GM19395 (cell line): ENCODE data around the gene CNDP2.
A peak's percentile ranks its signal among the peaks of the same experiment; 100 is the strongest.

Experiments
- ATAC-seq: cut with Tn5 transposase; IDR thresholded peaks from one replicate; pipeline ENCODE4 v1.9.1; 2021; ENCODE audit warnings: mild to moderate bottlenecking, moderate library complexity; ENCODE audit not compliant: unreplicated experiment

CNDP2 gene

DNA sequence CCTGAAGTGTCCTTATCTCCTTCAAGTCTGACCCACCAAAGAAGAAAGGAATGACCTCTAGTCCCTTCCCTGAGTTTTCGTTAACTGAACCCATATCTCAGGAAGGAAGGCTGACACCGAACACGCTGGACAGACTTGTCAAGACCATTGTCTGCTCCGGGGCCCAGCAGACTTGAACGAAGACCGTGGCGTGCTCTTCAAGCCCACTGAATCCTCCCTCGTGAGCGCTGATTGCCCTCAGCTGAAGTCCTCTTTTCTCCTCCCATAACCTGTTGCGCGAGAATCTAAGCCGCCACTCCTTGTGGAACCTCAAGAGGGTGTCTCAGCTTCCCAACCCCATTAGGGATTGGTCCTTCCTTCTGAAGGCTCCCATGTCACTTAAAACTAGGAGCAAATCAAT, 37.5 kb downstream of the CNDP2 start:
- no peak for ATAC-seq

DNA sequence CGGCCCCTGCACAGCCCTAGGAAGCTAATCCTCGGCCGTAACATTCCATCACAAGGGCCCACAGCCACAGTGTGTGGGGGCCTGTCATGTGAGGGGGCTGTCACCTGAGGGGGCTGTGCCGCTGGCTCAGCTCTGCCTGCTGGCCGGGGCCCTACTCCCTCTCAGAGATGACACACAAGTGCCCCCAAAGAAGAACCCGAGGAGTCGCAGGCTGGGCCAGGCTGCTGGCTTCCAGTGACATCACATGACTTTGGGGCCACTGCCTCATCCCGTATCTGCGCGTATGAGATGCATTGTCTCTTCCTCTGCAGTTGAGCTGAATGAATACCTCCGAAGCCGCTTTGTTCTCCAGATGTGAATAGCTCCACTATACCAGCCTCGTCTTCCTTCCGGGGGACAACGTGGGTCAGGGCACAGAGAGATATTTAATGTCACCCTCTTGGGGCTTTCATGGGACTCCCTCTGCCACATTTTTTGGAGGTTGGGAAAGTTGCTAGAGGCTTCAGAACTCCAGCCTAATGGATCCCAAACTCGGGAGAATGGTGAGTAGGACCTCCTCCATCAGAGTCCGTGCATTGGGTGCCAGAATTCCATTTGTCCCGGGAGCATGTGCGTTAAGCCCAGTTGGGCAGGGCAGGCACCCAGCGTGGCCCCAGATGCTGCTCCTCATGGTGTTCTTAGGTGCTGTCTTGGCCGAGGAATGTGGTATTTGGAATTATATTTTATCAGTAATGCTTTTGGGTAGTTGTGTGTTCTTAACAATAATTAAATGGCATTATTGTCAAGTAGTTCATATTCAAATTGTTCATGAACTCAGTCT, 38.2 kb downstream of the CNDP2 start, which contains the start of gene CNDP1:
Gene CNDP1 (plus strand): TSS at position 351 of the 820 bp plus-strand sequence. CDS start 168 bp downstream, at position 519.
- no peak for ATAC-seq

DNA sequence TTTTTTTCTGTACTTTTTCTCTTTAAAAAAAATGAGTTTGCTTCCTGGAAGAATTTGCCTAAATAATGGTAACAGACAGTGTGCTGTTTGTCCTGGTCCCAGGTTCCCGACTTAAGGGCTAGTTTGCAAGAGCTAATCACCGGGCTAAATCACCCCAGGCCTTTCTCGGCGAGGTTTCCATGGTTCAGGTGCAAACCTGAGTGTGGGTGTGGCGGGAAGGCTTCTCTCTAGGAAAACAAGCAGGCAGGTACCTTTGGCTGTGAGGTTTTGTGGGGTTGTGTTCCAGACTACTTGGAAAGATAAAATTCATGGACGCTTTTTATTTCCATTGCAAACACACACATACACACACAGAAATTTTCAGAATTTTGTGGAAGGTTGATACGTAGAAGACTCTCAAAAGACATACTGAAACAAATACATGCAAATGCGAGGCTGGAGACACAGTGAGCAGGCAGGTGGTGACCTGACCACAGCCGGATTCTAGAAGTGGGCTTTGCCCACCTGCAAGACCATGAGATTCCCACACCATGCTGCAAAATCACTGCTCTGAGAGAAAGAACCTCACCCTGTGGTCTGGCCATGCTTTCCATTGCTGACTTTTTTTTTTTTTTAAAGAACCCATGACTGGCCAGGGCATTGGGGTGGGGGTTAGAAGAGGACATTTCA, 39.0 kb downstream of the CNDP2 start:
- peak; percentile 71 for ATAC-seq

DNA sequence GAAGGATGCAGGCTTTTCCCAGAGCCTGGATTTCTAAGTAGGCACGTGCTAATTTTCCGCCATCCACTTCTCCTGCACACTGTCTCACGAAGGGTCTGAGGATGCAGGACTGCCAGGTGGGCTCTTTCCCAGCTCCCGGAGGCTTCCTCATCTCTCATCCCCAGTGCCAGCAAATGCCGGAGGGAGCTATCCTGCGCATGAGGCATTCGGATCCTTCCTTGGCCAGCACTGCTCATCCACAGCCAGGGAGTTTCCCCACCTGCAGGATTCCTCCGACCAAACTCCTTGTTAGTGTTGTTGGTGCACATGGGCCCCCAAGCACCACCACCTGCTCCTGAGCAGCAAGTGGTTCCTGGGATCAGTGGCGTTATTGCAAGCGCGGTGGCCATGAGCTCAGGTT, 43.1 kb downstream of the CNDP2 start:
- ATAC-seq, result no peak

DNA sequence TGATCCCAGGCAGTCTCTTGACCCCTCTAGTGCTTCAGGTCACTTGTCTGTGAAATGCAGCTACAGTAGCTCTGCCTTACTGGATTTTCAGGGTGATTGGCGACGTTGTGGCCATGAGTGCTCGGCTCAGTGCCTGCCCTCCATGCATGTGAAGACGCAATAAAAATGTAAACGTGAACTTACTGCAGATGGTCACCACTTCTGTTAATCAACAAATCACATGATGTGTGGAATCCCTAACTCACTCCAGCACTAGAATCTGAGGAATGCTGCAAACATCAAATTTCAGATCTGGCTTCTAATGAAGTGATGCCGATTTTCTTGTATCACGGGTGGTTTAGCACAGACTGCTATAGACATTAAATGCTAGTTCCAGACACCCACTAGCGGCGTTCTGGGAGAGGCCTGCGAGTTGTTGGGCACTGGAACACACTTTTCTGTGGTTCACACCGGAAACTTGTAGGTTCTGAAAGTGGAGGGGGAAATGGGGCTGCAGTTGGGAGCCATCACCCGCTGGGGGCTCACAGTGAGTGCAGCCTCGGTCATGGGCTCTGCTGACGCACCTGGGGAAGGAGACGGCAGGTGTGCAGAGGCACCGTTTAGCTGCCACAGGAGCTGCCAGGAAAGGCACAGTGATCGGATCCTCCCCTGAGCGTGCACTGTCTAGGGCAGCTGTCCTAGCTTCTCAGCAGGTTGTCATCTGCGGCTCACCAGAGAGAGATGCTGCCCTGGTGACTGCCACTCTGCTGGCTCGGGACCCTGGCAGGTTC, 44.7 kb downstream of the CNDP2 start:
- ATAC-seq, result no peak

DNA sequence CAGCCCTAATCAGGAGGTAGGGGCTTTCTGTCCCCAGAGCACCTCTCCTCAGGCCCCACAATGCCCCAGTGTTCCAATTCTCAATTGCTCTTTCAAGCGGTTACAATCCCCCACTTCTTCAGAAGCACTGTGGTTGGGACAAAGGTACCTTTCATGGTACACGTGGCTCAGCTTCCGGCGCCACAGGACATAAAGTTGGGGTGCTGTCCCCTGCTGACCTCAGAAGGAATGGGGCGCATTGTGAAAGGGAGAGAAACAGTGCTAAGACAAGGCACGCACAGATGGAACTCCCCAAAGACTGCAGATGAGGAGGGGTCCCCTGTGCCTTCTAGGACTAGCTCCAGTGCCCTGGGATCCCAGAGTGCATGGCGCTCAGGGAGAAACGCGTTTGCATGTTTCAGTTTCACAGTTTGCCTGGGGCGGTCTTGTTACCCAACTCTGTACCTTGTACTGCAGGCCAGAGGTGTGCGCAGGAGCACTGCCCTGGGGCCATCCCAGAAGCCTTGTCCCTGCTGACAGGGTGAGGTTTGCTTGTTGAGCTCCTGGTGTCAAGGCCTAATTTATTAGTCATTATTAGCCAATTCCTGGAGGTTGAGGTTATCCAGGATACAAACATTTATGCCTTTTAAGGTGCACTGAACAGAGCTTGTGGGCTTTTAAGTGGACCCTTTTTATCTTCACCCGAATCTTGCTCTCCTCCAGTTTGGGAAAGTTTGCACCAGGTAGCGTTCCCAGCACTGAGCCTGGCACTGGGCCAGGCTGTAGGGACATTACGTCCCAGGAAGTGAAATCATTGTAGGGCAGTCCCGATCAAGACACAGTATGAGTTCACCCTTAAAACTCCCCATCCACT, 45.8 kb downstream of the CNDP2 start:
- no peak for ATAC-seq

DNA sequence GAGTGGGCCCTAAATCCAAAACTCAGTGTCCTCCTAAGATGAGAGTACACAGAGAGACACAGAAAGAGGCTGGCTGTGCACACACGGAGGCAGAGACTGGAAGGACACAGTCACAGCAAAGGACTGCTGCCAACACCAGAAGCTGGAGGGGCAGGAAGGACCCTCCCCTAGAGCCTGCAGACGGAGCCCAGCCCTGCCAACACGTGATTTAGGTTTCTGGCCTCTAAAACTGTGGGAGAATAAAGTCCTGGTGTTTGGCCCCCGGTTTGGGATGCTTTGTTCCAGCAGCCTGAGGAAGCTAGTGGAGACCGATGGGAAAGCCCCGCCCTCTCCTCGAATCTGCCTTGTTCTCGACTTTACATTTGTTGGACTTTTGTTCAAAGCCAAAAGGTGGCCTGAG, 48.7 kb downstream of the CNDP2 start:
- ATAC-seq, result no peak

DNA sequence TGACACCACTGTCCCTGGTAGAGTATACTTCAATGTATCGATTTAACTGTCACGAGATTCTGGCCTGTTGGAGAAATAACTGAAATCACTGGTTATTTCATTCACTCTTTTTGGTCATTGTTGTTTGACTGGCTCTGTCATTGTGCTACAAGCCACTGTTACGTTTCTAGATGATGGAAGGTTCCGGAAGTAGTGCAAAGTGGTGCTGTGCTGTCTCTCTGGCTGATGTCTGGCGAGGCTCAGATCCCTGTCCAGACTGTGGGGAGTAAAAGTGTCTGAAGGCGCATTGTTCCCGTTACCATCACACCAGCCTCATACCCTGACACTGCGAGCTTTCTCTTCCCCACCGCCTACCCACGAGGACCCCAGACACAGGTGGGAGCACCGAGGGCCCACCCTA, 49.8 kb downstream of the CNDP2 start:
- ATAC-seq, result no peak

DNA sequence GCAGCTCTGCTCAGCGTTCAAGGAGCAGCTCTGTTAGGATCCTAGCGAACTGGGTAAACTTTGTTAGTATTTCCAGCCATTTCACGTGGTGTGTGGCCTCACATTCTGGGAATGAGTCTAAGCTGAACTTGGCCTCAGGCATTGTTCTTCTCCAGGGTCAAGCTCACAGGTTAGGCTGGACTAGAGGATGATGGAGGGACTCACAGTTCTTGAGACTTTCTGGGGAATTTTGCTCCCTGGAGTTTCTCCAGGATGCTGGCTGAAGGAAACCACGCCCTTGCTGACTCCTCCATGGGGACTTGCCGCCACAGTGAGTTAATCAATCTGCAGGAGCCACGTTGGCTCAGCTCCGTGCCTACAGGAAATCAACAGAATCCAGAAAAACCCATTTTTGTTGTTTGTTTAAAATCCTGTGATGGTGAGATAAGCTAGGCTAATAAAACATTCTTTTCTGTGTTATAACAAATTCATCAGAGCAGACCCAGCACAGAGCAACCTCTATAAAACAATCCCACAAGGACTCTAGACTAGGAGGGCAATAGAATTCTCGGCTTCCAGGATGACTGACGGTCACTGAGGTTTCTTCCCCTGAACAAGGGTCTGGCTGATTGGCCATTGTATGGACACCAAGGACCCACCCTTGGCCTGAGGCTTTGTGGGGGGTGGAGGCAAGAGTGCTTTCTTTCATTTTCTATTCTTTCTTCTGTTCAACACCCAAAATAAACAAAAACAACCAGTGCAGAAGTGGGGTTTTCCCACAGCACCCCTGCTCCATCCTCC, 50.8 kb downstream of the CNDP2 start:
- ATAC-seq, result no peak

DNA sequence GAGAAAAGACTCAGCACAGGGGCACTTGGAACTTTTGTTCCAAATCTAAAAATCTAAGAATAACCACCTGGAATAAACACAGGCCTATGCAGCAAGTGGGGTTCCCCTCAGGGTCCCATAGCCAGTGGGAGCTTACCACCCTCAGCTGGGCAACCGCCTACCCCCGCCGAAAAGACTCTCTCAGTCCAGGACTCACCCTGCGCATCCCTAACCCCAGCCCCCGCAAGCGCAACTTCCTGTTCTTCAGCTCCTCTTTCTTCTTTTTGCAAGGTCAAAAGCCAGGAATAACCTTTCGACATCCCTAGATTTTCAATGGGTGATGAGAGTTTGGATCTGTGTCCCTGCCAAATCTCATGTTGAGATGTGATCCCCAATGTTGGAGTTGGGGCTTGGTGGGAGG, 51.7 kb downstream of the CNDP2 start:
- no peak for ATAC-seq

DNA sequence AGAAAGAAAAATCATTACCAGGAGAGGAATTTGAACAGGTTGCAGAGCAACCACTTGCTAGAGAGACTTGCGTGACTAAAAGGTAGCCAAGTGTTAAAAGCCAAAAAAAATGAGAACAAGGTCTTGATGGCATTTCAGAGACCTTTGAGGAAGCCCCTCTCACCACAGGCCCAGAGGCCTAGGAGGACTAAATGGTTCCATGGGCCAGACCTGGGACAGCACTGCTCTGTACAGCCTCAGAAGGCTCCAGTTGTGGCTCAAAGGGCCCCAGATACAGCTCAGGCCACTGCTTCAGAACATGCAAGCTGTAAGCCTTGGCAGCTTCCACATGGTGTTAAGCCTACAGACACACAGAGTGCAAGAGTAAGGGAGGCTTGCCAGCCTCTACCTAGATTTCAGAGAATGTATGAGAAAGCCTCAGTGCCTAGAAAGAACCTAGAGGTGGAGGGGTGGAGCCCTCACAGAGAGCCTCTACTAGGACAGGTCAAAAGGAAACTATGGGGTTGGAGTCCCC, 53.5 kb downstream of the CNDP2 start:
- no peak for ATAC-seq

DNA sequence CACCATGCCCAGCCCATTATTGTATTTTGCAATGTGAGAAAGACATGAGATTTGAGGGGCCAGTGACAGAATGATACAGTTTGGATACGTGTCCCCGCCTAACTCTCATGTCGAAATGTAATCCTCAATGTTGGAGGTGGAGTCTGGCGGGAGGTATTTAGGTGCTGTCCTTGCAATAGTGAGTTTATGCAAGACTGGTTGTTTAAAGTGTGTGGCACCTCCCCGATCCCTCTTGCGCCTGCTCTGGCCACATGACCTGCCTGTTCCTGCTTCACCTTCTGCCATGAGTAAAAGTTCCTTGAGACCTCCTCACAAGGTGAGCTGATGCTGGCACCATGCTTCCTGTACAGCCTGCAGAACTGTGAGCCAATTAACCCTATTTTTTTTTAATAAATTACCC, 54.7 kb downstream of the CNDP2 start:
- no peak for ATAC-seq

DNA sequence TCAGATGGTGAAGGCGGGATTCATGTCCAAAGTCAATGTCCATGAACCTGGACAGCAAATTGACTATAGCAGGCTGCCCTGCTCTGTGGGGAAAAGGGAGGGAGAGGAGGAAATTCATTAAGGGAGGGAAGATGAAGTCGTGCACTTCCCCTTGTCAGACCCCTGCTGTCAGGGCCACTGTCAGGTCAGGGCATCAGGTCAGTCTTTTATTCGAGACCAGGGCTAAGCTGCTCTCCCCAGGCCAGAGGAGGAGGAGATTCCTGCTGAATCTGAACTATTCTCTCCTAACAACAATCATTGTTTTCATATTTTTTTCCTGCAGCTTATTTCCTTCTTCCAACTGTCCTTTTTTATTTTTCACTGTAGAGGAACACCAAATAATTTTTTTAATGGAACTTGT, 55.3 kb downstream of the CNDP2 start:
- no peak for ATAC-seq

DNA sequence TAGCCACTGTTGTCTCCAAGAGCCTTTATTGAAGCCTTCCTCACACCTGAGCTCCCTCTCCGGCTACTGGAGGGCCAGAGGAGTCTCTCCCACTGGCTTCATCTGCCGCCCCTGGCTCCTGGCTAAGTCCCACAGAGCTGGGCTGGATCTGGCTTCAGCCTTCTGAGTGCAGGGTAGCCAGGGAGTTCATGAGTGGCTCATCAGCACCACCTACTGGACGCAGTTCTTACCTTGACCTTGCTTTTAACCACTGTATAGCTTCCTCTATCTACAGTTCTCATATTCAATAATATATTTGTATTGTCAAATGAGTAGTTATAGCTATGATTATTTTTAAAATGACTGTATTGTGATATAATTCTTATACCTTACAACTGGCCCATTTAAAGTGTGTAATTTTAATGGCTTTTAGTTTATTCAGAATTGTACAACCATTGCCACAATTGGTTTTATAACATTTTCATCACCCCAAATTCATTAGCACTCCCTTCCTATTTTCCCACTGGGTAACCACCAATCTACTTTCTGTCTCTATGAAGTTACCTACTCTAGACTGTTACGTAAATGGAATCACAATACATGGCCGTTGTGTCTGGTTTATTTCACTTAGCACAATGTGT, 55.9 kb downstream of the CNDP2 start:
- peak; percentile 100 for ATAC-seq

DNA sequence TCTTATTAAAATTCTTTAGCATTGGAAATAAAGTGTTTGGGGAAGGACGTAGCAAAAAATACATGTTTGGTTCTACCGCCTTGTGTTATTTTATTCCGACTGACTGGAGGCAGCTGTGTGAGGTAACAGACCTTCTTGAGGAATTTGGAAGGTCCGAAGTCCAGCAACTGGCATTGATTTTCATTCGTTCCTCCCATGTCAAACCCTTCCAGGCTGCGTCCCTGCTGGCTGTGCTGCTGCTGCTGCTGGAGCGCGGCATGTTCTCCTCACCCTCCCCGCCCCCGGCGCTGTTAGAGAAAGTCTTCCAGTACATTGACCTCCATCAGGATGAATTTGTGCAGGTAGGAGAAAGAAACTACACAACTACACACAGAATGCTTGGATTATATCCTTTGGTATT, 60.0 kb downstream of the CNDP2 start:
- no peak for ATAC-seq

DNA sequence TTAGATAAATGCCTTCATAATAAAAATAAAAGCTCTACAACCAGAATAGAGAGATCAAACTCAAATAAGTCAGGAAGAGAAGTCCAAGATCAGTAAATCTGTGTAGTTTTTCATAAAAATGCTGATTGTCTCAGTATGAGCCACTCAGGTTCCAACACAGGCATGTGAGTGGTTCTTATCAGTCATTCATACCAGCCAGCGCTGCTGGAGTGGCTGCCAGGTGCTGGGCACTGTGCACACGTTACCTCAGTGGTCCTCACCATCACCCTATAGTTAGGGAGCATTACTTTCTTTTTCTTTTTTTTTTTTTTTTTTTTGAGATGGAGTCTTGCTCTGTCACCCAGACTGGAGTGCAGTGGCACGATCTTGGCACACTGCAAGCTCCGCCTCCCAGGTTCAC, 61.9 kb downstream of the CNDP2 start:
- ATAC-seq, result no peak

DNA sequence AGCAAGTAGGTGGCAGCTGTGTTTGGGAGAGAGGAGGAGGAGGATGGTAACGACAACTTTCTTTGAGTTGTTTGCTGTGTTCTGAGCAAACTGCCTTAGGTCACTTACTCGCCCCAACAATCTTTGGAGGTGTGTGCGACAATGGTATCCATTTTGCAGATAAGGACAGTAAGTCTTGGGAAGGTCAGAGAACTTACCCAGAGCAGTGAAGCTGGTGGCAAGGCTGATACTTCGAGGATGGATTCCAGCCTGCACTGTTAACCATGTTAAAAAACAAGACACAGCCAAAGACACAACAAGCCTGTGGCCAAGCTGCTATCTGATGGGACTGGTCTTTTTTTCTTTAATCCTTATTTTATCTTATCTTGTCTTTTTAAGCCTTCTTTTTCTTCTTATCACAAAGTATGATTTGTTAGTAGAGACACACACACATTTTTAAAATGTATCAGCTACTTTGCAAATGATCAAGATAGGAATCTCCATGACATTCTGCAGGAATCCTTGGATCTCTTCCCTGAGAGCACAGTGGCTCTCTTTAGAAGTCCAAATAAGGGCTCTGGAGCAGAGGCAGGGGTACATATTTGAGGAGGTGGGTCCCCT, 66.1 kb downstream of the CNDP2 start:
- ATAC-seq, result no peak

DNA sequence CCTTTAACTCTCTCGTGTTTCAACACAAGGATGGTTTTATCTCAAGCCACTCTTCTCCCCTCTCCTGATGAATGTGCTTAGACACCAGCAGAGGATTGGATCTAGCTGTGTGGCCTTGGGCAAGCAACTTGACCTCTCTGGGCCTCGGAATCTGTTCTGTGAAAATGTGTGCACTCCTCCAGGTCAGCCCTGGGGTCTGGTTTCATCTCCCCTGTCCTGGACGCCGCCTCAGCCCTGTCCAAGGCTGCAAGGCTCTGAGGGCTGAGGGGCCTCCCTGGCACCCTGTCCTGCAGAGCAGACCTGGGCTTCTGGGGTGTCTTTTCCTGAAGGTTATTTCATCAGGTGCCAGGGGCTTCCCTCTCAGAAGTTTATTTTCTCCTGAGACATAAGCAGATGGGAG, 66.6 kb downstream of the CNDP2 start:
- ATAC-seq, result no peak

DNA sequence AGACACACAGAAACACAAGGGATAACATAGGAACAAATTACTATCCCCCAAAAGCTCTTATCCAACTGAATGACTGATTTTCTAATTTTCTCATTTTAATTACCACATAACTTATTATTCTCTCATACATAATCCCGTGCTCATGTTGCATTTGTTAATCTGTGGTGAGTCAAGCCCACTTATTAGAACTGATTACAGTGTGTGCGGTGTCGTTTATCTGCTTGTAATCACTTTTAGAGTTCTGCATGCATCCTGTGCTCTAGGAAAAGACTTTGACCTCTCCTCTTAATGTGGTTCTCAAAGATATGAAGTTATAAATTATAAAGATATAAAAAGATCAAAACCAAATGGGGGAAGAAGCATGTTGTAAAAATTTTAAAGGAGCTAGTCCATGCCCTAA, 67.8 kb downstream of the CNDP2 start:
- no peak for ATAC-seq
